OCI-LY3 (cell line): ENCODE data around the gene CCR7.

Experiments used
- H2AFZ ChIP-seq: fragments of 200-600, 300-600 bp; shearing (Covaris generic); 2 replicates; pipeline ENCODE4 v1.6.0; 2014; ENCODE audit warnings: antibody characterized with exemption, low read depth, low read length
- H3K27ac ChIP-seq: fragments of 200-600, 300-600 bp; sonication (generic); 2 replicates; pipeline ENCODE4 v1.5.1; 2014; ENCODE audit warnings: mild to moderate bottlenecking, low read length, moderate library complexity, mixed read lengths
- H3K27me3 ChIP-seq: fragments of 200-600, 300-600 bp; sonication (generic); 2 replicates; pipeline ENCODE4 v1.6.1; 2014; ENCODE audit warnings: low read depth, low read length, mixed read lengths
- H3K36me3 ChIP-seq: fragments of 200-600, 300-600 bp; sonication (generic); replicated peaks from 2 replicates; pipeline ENCODE3; 2014; ENCODE audit warnings: low read depth, low read length, mixed read lengths
- H3K4me1 ChIP-seq: fragments of 300-600, 200-600 bp; sonication (generic); 2 replicates; pipeline ENCODE4 v1.6.1; 2014; ENCODE audit warnings: low read length, mixed read lengths
- H3K4me2 ChIP-seq: fragments of 200-600, 300-600 bp; sonication (generic); 2 replicates; pipeline ENCODE4 v1.6.1; 2014; ENCODE audit warnings: low read length, mixed read lengths
- H3K4me3 ChIP-seq: fragments of 300-600, 200-600 bp; sonication (generic); 2 replicates; pipeline ENCODE4 v1.5.1; 2014; ENCODE audit warnings: antibody characterized with exemption, mild to moderate bottlenecking, low read length, moderate library complexity
- H3K79me2 ChIP-seq: fragments of 300-600, 200-600 bp; shearing (Covaris generic); 2 replicates; pipeline ENCODE4 v1.6.1; 2014; ENCODE audit warnings: mild to moderate bottlenecking, low read length, mixed read lengths
- H3K9ac ChIP-seq: fragments of 300-600, 200-600 bp; shearing (Covaris generic); 2 replicates; pipeline ENCODE4 v1.6.0; 2014; ENCODE audit warnings: mild to moderate bottlenecking, low read length, moderate library complexity
- H3K9me3 ChIP-seq: fragments of 200-600, 300-600 bp; shearing (Covaris generic); 2 replicates; pipeline ENCODE4 v1.6.1; 2014; ENCODE audit warnings: low read length, mixed read lengths; ENCODE audit not compliant: insufficient read depth
- H4K20me1 ChIP-seq: fragments of 200-600, 300-600 bp; sonication (generic); 2 replicates; pipeline ENCODE4 v1.6.1; 2016; ENCODE audit warnings: low read length, mixed read lengths; ENCODE audit not compliant: insufficient read depth
- EZH2phosphoT487 ChIP-seq: fragments of 200-600 bp; shearing (Covaris generic); IDR thresholded peaks from 2 replicates; pipeline ENCODE4 v1.6.1; 2018; ENCODE audit warnings: antibody characterized with exemption, mixed run types, low read depth
- TF ChIP-seq, protein P1 (sequence below): fragments of 200-600, 300-600 bp; sonication (generic); IDR thresholded peaks from 2 replicates; pipeline ENCODE4 v1.5.1; 2014; ENCODE audit warnings: antibody characterized with exemption, low read length, low read depth

Gene CCR7

DNA sequence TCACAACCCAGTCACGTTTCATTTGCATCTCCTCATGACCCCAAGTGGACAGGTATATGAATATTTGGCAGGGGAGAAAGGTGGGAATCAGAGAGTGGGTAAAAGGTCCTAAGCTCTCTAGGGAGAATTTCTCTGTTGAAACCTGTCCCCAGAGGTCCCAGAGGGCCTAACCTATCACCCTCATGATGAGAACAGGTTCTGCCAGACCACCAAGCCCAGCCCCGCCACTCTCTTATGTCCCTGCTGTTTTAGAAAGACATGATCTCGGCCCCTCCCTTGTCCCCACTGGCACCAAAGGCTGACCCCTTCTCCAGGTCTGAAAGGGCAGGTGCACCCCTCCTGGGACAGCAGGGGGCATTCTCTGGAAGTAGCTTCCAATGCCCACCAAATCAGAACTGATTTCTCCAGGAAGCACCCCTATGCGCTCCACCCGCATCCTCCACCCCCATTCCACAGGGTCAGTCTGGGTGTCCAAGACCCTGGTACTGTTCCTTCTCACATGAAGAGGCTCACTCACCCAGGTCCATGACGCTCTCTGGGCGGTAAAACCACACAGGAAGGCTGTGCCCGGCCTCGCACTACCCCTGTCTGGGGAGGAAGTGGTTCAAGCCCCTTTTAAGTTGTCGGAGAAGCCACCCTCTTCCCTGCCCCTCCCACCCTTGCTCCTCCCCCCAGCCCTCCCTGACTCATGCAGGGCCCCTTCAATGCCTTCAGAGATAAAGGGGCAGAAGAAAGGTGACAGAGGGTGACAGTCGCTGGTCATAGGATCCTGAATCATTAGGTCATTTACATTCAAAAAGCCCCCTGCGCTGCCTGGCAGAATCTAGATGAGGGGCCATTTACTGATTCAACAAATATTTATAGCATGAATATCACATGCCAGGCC lies at the start of gene CCR7:
CCR7 (minus strand) TSS at position 590 of the 886 bp plus-strand sequence; CDS start at position 527, 63 bp downstream.
- peaks cover 7% of the 10 kb centered on the region; the same call in 1 of the 2 replicates for H3K9me3 ChIP-seq
- no peak for TF ChIP-seq EZH2phosphoT487
- TF ChIP-seq, protein P1, sequence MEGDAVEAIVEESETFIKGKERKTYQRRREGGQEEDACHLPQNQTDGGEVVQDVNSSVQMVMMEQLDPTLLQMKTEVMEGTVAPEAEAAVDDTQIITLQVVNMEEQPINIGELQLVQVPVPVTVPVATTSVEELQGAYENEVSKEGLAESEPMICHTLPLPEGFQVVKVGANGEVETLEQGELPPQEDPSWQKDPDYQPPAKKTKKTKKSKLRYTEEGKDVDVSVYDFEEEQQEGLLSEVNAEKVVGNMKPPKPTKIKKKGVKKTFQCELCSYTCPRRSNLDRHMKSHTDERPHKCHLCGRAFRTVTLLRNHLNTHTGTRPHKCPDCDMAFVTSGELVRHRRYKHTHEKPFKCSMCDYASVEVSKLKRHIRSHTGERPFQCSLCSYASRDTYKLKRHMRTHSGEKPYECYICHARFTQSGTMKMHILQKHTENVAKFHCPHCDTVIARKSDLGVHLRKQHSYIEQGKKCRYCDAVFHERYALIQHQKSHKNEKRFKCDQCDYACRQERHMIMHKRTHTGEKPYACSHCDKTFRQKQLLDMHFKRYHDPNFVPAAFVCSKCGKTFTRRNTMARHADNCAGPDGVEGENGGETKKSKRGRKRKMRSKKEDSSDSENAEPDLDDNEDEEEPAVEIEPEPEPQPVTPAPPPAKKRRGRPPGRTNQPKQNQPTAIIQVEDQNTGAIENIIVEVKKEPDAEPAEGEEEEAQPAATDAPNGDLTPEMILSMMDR: peak; percentile 17
- no peaks in the 10 kb centered on the region for H3K27me3 ChIP-seq
- H3K9ac ChIP-seq: peak within 1 kb of the TSS; percentile 99
- peak within 1 kb of the TSS; percentile 98 for H3K4me3 ChIP-seq
- H2AFZ ChIP-seq: no peak within 1 kb of the TSS
- peaks cover 59% of the 10 kb centered on the region for H3K36me3 ChIP-seq
- H3K4me1 ChIP-seq: peaks cover 27% of the 10 kb centered on the region
- H3K79me2 ChIP-seq: peaks cover 69% of the 10 kb centered on the region
- H3K4me2 ChIP-seq: peak within 1 kb of the TSS; percentile 94
- H4K20me1 ChIP-seq: peaks cover 34% of the 10 kb centered on the region
- H3K27ac ChIP-seq: peak within 1 kb of the TSS; percentile 99

GRCh38 chr17:40614431-40615067 lies 49.3 kb upstream of the CCR7 start:
- Histone ChIP-seq H3K4me3 (peak overlapping the region; percentile 60), H3K9me3 (no peaks in the 10 kb centered on the region), H2AFZ (no peak overlapping the region), H4K20me1 (no peaks in the 10 kb centered on the region), H3K27ac (peak overlapping the region; percentile 99), H3K36me3 (no peaks in the 10 kb centered on the region), H3K4me1 (peaks cover 96% of the 10 kb centered on the region), H3K9ac (peak overlapping the region; percentile 88), H3K4me2 (peak overlapping the region; percentile 92), H3K79me2 (peaks cover 19% of the 10 kb centered on the region), H3K27me3 (no peaks in the 10 kb centered on the region)
- TF ChIP-seq, protein P1: no peak
- TF ChIP-seq EZH2phosphoT487: no peak

DNA sequence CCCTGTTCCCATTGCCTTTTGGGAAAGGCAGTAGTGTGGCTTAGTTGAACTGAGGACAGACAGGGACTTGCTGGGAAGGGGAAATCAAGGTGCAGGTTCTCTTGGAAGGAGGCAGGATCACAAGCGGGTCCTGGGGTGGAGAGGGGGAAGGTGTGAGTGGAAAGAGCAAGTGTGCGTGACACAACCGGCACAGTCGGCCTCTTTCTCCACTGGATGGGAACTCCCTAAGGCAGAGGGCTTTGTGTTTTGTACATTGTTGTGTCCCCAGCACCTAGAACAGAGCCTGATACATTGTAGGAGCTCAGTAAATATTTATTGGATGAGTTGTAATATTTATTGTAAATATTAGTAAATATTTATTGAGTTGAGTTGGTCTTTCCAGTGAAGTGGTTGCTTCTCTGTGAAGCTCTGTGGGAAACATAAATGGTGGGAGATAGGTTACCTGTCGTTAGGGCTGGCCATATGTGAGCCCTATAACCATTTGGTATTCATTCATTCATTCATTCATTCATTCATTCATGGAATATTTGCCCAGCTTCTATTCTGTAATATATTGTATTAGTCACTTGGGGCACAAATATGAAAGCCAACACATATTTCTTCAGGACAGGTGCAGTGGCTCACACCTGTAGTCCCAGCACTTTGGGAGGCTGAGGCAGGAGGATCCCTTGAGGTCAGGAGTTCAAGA lies 48.3 kb upstream of the CCR7 start:
- Histone ChIP-seq H4K20me1 (no peaks in the 10 kb centered on the region), H3K9me3 (no peaks in the 10 kb centered on the region), H3K27me3 (no peaks in the 10 kb centered on the region)

More for the DNA sequence above, 48.3 kb upstream of the CCR7 start:
- Histone ChIP-seq H3K9ac (peak overlapping the region; percentile 65), H2AFZ (peak overlapping the region; percentile 51; the same call in 1 of the 2 replicates), H3K4me3 (peak overlapping the region; percentile 54; the same call in 1 of the 2 replicates), H3K4me2 (peak overlapping the region; percentile 72), H3K4me1 (peaks cover 89% of the 10 kb centered on the region), H3K79me2 (peaks cover 19% of the 10 kb centered on the region), H3K27ac (peak overlapping the region; percentile 99), H3K36me3 (no peaks in the 10 kb centered on the region)
- TF ChIP-seq EZH2phosphoT487: no peak
- TF ChIP-seq, protein P1: no peak
